SJCRH30 (cell line): Measurements from ENCODE around the gene TTLL8. TPM values are rescaled to one million over a fixed set of nuclear protein-coding genes. Genes with fewer than 3 reads are reported as not detected.
A peak's percentile ranks its signal among the peaks of the same experiment; 100 is the strongest.

Experiments used
- DNase-seq, 2 experiments: peaks; one replicate each; pipeline ENCODE4 v3.0.0-alpha.2; 2015 to 2020
- H3K27ac ChIP-seq: fragments of 250-450 bp; sonication (Bioruptor Pico); 2 replicates; pipeline ENCODE4 v1.5.1; 2020; ENCODE audit warnings: mild to moderate bottlenecking, moderate library complexity
- H3K27me3 ChIP-seq: fragments of 250-450 bp; sonication (Bioruptor Pico); 2 replicates; pipeline ENCODE4 v1.5.1; 2020; ENCODE audit warnings: mild to moderate bottlenecking, moderate library complexity
- H3K36me3 ChIP-seq: fragments of 250-450 bp; sonication (Bioruptor Pico); 2 replicates; pipeline ENCODE4 v1.5.1; 2020; ENCODE audit warnings: mild to moderate bottlenecking, moderate library complexity
- H3K4me1 ChIP-seq: fragments of 250-450 bp; sonication (Bioruptor Pico); 2 replicates; pipeline ENCODE4 v1.5.1; 2020; ENCODE audit warnings: mild to moderate bottlenecking, moderate library complexity
- H3K4me3 ChIP-seq: fragments of 250-450 bp; sonication (Bioruptor Pico); 2 replicates; pipeline ENCODE4 v1.5.1; 2020; ENCODE audit warnings: mild to moderate bottlenecking, moderate library complexity
- H3K9me3 ChIP-seq: fragments of 250-450 bp; sonication (Bioruptor Pico); replicated peaks from 2 replicates; pipeline ENCODE4 v1.5.1; 2020; ENCODE audit warnings: mild to moderate bottlenecking, moderate library complexity
- total RNA-seq: library from RNA; depleted of rRNA; stranded (reverse); fragments of >200 nt; shearing (Covaris generic); gene quantifications from 2 replicates; pipeline ENCODE4 v1.2.3, GENCODE V29; 2014; rRNA removed

TTLL8 gene
- total RNA-seq, 1 experiment from 2014 or later = not detected

DNA sequence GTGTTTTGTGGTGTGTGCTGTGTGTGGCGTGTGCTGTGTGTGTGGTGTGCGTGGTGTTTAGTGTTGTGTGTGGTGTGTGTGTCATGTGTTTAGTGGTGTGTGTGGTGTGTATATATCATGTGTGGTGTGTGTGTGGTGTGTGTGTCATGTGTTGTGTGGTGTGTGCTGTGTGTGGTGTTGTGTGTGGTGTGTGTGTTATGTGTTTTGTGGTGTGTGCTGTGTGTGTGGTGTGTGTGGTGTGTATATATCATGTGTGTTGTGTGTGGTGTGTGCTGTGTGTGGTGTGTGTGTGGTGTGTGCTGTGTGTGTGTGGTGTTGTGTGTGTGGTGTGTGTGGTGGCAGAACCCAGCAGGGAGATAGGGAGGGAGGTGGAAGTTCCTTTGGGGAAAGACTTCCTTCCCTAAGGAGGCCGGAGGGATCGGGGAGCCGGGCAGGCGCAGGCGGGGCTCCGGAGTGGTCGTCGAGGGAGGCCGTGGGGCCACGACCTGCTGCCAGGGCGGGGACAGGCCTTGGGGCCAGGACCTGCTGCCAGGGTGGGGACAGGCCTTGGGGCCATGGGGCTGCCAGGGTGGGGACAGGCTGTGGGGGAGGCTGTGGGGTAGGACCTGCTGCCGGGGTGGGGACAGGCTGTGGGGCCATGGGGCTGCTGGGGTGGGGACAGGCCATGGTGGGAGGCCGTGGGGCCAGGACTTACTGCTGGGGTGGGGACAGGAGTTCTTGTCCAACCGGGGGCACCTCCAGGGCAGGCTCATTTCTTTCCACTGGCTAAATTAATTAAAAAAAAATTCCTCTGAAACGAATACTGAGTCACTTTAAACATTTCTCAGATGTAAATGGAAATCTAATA, 82.3 kb downstream of the TTLL8 start:
- no peaks in the 10 kb centered on the region for H3K4me1 ChIP-seq
- no peak overlapping the region for H3K27ac ChIP-seq
- DNase-seq = peak in 1 of 2 experiments; percentile 24
- no peaks in the 10 kb centered on the region for H3K27me3 ChIP-seq
- H3K4me3 ChIP-seq = no peak overlapping the region
- no peaks in the 10 kb centered on the region for H3K36me3 ChIP-seq
- H3K9me3 ChIP-seq = peaks cover 10% of the 10 kb centered on the region

DNA sequence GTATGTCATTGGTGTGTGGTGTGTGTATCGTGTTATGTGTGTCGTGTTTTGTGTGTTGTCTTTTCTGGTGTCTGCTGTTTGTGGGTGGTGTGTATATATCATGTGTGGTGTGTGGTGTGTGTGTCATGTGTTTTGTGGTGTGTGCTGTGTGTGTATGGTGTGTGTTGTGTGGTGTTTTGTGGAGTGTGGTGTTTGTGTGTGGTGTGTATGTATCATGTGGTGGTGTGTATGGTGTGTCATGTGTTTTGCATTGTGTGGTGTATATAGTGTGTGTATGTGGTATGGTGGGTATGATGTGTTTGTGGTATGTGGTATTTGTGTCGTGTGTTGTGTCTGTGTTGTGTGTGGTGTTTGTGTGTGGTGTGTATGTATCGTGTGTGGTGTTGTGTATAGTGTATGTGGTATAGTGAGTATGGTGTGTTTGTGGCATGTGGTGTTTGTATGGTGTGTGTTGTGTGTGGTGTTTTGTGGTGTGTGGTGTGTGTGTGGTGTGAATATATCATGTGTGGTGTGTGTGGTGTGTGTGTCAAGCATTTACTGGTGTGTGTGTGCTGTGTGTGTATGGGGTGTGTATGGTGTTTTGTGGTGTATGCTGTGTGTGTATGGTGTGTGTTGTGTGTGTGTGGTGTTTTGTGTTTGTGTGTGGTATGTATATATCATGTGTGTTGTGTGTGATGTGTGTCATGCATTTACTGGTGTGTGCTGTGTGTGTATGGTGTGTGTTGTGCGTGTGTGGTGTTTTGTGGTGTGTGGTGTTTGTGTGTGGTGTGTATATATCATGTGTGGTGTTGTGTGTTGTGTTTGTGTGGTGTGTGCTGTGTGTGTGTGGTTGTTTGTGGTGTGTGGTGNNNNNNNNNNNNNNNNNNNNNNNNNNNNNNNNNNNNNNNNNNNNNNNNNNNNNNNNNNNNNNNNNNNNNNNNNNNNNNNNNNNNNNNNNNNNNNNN, 84.8 kb downstream of the TTLL8 start:
- peaks cover 4% of the 10 kb centered on the region; the same call in 1 of the 2 replicates for H3K9me3 ChIP-seq
- no peak for DNase-seq
- H3K4me1 ChIP-seq = peaks cover 3% of the 10 kb centered on the region; the same call in 1 of the 2 replicates
- H3K27me3 ChIP-seq = no peaks in the 10 kb centered on the region
- no peak overlapping the region for H3K27ac ChIP-seq
- H3K36me3 ChIP-seq = no peaks in the 10 kb centered on the region
- H3K4me3 ChIP-seq = no peak overlapping the region

DNA sequence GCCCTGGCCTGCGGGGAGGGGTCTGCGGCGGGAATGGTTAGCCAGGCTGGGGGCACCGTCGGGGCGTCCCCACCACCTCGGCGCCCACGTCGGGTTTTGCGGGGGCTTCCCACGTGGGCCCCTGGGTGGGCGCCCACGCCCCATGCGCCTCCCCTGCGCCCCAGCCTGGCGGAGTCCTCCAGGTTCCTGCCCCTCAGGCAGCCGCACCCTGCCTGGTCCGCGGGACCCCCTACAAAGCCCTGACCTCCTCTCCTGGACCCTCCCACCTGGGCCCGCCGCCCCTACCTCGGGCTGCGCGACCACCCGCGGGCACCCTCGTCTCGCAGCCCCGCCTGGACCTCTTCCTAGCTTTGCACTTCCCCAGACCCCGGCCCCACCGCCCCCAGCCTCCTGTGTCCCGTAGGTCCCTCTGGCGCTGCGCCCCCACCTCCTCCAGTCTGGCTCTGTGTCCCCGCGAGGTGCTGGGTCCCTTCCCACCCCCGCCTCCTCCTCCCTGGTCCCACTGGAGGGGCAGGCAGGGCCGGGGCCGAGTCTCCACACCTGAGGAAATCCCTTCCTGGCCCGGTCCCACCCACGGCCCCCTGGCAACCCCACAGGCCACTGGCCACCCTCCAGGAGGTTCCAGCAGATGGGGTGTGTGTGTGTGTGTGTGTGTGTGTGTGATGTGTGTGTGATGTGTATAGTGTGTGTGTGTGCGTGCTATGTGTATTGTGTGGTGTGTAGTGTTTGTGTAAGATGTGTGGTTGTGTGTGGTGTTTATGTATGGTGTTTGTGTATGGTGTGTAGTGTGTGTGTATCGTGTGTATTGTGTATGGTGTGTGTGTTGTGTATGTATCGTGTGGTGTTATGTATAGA, 85.7 kb downstream of the TTLL8 start:
- no peaks in the 10 kb centered on the region for H3K27me3 ChIP-seq
- DNase-seq = peak in 1 of 2 experiments; percentile 12
- H3K27ac ChIP-seq = no peak overlapping the region
- H3K9me3 ChIP-seq = peaks cover 4% of the 10 kb centered on the region; the same call in 1 of the 2 replicates
- H3K36me3 ChIP-seq = no peaks in the 10 kb centered on the region
- H3K4me1 ChIP-seq = peaks cover 5% of the 10 kb centered on the region; the same call in 1 of the 2 replicates
- no peak overlapping the region for H3K4me3 ChIP-seq

DNA sequence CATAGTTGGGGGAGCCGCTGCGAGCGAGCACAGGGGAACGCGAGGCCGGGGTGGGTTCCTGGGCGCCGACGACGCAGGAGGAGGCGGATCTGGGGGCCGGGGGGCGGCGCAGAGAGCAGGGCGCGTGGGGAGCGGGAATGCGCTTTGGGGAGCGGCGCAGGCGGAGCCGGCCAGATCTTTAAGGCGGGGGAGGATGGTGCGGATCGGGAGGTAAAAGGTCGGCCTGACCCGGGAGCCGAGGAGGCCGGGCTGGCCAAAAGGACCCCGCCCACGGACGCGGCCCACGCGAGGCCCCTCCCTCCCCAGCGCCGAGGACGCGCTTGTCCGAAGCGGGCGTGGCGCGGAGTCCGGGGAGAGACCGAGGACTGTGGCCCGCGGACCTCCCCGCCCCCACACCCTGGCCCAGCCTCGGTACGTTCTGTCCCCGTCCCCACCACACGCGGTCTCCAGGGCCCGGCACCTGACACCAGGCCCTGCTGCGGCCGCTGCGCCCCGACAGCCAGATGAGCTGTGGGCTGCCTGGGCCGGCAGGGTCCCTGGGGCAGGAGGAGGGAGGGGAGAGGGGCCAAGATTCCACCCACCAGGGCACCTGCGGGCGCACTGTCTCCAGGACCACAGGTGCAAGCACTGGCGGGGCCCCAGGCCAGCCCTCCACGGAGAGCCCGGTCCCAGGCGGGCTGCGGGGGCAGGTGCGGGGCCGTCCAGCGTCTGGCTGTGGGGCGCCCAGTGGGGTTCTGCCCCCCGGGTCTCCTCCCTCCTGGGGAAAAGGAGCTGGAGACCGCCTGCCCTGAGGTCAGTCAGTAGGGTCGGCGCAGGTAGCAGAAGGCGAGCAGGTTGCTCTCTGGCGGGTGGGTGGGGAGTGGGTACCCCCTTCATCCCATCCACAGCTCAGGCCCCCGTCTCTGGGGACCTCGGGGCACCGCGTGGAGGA, 86.6 kb downstream of the TTLL8 start:
- Histone ChIP-seq H3K27ac (peak overlapping the region; percentile 28; the same call in 1 of the 2 replicates), H3K4me1 (peaks cover 13% of the 10 kb centered on the region), H3K4me3 (peak overlapping the region; percentile 48), H3K27me3 (no peaks in the 10 kb centered on the region), H3K9me3 (peaks cover 4% of the 10 kb centered on the region; the same call in 1 of the 2 replicates), H3K36me3 (no peaks in the 10 kb centered on the region)
- DNase-seq = no peak

DNA sequence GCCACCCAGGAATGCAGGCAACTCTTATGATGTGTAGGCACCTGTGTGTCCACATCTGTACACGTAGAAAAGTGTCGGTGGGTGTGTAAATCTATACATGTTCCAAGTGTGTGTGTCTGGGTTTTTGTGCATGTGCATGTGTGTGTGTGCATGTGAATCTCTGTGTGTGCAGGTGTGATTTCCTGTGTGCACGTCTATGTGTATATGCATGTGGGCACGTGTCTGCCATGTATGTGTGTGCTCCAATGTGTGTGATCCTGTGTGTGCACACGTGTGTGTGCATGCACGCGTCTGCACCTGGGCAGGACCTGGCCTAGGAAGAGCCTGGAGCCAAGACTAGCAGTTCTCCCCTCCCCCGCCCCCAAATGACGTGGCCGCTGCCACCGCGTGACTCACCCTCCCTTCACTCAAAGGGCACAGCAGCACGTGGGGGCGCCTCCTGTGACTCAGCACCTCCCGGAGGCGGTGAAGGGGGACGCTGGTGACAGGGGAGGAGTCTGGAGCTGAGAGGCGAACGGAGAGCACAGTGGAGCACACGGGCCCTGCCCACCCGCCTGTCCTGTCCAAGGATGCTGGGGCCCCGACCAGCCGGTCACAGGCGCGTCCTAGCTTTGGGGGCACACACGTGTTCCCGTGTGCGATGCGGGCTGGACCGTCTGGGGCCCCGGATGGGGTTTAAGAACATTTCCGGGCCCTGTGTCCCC, 87.4 kb downstream of the TTLL8 start:
- peak overlapping the region; percentile 28; the same call in 1 of the 2 replicates for H3K27ac ChIP-seq
- H3K4me1 ChIP-seq = peaks cover 22% of the 10 kb centered on the region
- DNase-seq = peak; percentile 90 to 92
- H3K36me3 ChIP-seq = no peaks in the 10 kb centered on the region
- H3K9me3 ChIP-seq = peaks cover 4% of the 10 kb centered on the region; the same call in 1 of the 2 replicates
- peak overlapping the region; percentile 48 for H3K4me3 ChIP-seq
- H3K27me3 ChIP-seq = no peaks in the 10 kb centered on the region

DNA sequence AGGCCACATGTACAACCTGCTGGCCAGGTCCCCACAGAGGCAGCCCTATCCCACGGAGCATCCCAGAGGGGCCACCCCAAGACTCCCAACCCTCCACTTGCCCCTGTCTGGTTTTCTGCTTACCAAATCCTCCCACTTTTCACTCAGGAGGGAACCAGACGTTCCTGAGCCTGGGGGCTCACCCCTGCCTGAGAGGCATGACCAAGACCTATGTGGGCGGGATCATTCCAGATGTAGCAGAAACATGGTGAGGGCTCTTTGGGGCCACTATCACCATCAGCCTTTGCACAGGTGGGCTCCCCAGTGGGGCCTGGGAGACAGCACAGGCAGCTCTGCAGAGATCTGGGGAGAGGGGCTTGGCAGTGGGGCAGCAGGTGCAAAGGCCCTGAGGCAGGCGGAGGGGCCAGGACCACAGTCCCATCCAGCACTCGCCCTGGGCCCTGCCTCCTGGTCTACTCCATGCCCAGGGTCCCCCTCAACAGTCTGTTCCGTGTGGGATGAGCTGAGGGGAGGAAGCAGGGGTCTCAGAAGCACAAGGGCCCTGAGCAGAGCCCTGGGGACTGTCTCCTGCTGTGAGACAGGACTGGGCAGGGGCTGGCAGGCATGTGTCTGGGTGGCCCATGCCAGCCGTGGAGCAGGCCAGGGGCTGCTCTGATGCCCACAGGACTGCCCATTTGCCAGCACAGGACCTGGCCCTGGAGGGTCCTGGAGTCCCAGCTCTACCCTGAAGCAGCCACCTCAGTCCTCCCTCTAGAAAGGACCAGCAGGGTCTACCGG, 88.2 kb downstream of the TTLL8 start:
- Histone ChIP-seq H3K9me3 (peaks cover 4% of the 10 kb centered on the region; the same call in 1 of the 2 replicates), H3K36me3 (no peaks in the 10 kb centered on the region), H3K4me1 (peaks cover 24% of the 10 kb centered on the region), H3K27ac (no peak overlapping the region), H3K27me3 (no peaks in the 10 kb centered on the region), H3K4me3 (no peak overlapping the region)
- peak; percentile 13 for DNase-seq

DNA sequence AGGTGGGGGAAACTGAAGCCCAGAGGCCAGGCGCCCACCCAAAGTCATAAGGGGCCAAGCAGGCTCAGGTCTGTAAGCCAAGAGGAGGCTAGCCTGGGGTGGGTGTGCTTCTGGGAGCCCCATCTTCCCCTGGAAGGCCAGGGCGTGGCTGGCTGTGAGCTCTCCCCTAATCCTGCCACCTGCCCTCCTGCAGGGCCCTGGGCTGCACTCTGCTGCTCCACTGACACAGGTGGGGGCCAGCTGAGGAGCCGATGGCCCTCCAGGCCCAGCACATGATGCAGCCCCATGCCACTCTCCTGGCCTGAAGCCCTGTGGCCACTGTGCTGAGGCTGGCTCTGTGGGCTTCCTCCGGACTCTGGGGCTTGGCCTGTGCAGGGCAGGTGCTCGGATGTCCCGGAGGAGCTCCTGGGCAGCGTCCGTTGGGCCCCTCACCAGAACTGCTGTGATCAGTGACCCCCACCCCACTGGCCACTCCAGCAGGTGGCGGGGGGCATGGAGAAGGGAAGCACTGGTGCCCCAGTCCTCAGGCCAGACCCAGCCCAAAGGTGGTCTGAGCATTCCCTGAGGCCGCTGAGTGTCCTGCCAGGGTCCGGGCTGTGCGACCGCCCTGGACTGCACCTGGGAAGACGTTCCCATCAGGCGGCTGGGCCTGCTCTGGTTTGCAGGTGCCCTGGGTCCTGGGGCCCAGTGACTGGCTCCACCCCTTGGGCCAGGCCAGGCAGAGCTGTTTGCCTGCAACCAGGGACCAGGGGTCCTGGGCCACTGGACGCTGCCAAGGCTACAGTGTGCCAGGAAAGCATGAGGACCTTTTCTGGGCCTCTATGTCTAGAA, 89.1 kb downstream of the TTLL8 start:
- Histone ChIP-seq H3K4me3 (no peak overlapping the region), H3K4me1 (peaks cover 24% of the 10 kb centered on the region), H3K27ac (no peak overlapping the region), H3K9me3 (peaks cover 4% of the 10 kb centered on the region; the same call in 1 of the 2 replicates), H3K27me3 (no peaks in the 10 kb centered on the region), H3K36me3 (0 out of 2 replicates have a peak, but pooled peaks cover under 1% of the 10 kb centered on the region)
- DNase-seq = peak in 1 of 2 experiments; percentile 4

Other genes starting within 250 kb of the TTLL8 start
- gene BRD1, start 230.4 kb downstream of the TTLL8 start, total RNA-seq = 41.0 and 44.7 TPM in 2 replicates
- gene ZBED4, start 204.5 kb downstream of the TTLL8 start, total RNA-seq = 48.7 and 53.2 TPM in 2 replicates
- 24.2 and 24.3 TPM in 2 replicates for gene ALG12, start 139.9 kb downstream of the TTLL8 start, total RNA-seq
- gene CRELD2, start 139.7 kb downstream of the TTLL8 start, total RNA-seq = 37.6 and 39.7 TPM in 2 replicates
- 51.2 and 53.6 TPM in 2 replicates for gene PIM3, start 97.5 kb downstream of the TTLL8 start, total RNA-seq
- gene IL17REL, start 45.5 kb downstream of the TTLL8 start, total RNA-seq = not detected in 2 replicates
- 0.04 and 0.18 TPM in 2 replicates for gene MLC1, start 27.1 kb upstream of the TTLL8 start, total RNA-seq
- not detected in 2 replicates for gene MOV10L1, start 31.7 kb upstream of the TTLL8 start, total RNA-seq
- not detected in 2 replicates for gene PANX2, start 112.4 kb upstream of the TTLL8 start, total RNA-seq
- 38.7 and 39.1 TPM in 2 replicates for gene TRABD, start 127.6 kb upstream of the TTLL8 start, total RNA-seq
- gene SELENOO, start 142.7 kb upstream of the TTLL8 start, total RNA-seq = 15.4 and 16.4 TPM in 2 replicates
- gene TUBGCP6, start 186.7 kb upstream of the TTLL8 start, total RNA-seq = 27.8 and 40.2 TPM in 2 replicates
- 11.2 and 21.4 TPM in 2 replicates for gene HDAC10, start 193.0 kb upstream of the TTLL8 start, total RNA-seq
- gene MAPK12, start 203.4 kb upstream of the TTLL8 start, total RNA-seq = 52.0 and 54.0 TPM in 2 replicates
- gene MAPK11, start 212.1 kb upstream of the TTLL8 start, total RNA-seq = 3.2 and 4.2 TPM in 2 replicates
- 104 and 109 TPM in 2 replicates for gene PLXNB2, start 249.3 kb upstream of the TTLL8 start, total RNA-seq